Common myeloid progenitor, CD34-positive (primary cell): Measurements from ENCODE around the gene CACNB2.

ENCODE experiments used
- CTCF ChIA-PET: fragments of 350-600 bp; sonication (Branson Sonifier 250); formaldehyde crosslinking; loops from one replicate; lab custom pipeline; 2021; ENCODE audit warnings: antibody characterized with exemption; lab: Charles Lee
- POLR2A ChIA-PET: fragments of 350-600 bp; sonication (Branson Sonifier 250); formaldehyde crosslinking; loops from one replicate; lab custom pipeline; 2021; ENCODE audit warnings: antibody characterized with exemption; lab: Charles Lee
- DNase-seq, 3 donors: peaks; one replicate each; pipeline versions ENCODE4 v3.0.0 to v3.0.0-alpha.2; 2013
- H3K27ac ChIP-seq, 2 experiments: 1 replicate in 1 of 2; 2 replicates in 1 of 2; pipeline ENCODE4 v1.7.0; 2013; ENCODE audit warnings: inconsistent platforms in 2 of 2, low read length in 2 of 2, mild to moderate bottlenecking in 2 of 2, low read depth in 1 of 2, moderate library complexity in 1 of 2; ENCODE audit not compliant: severe bottlenecking in 2 of 2, insufficient read depth in 1 of 2, poor library complexity in 1 of 2
- H3K27me3 ChIP-seq, 5 experiments: replicated peaks in 2 of 5; 1 replicate in 3 of 5; 2 replicates in 2 of 5; pipeline versions ENCODE4 v1.6.1 to v1.7.0; 2013; ENCODE audit warnings: low read length in 4 of 5, mild to moderate bottlenecking in 2 of 5, moderate library complexity in 2 of 5, inconsistent platforms in 1 of 5; ENCODE audit not compliant: insufficient read depth in 5 of 5, control insufficient read depth in 4 of 5
- H3K36me3 ChIP-seq, 4 experiments: 1 replicate in 2 of 4; 2 replicates in 2 of 4; pipeline versions ENCODE4 v1.6.1 to v1.7.0; 2013; ENCODE audit warnings: low read length in 3 of 4, control low read depth in 1 of 4, mild to moderate bottlenecking in 1 of 4; ENCODE audit not compliant: control insufficient read depth in 4 of 4, insufficient read depth in 4 of 4
- H3K4me1 ChIP-seq, 4 experiments: 1 replicate in 3 of 4; 2 replicates in 1 of 4; pipeline versions ENCODE4 v1.6.1 to v1.7.1; 2013; ENCODE audit warnings: low read length in 3 of 4, mild to moderate bottlenecking in 3 of 4, control low read depth in 1 of 4, inconsistent platforms in 1 of 4, moderate library complexity in 1 of 4; ENCODE audit not compliant: control insufficient read depth in 4 of 4, insufficient read depth in 4 of 4; ENCODE audit errors: control extremely low read depth in 1 of 4
- H3K4me3 ChIP-seq, 7 experiments: 1 replicate in 4 of 7; 2 replicates in 3 of 7; pipeline versions ENCODE4 v1.5.1 to v1.7.0; 2013; ENCODE audit warnings: mild to moderate bottlenecking in 7 of 7, low read length in 6 of 7, moderate library complexity in 6 of 7, inconsistent platforms in 2 of 7, low read depth in 2 of 7, control low read depth in 1 of 7; ENCODE audit not compliant: insufficient read depth in 4 of 7, control insufficient read depth in 1 of 7; ENCODE audit errors: extremely low read depth in 1 of 7
- H3K9me3 ChIP-seq, 5 experiments: 1 replicate in 4 of 5; 2 replicates in 1 of 5; pipeline versions ENCODE4 v1.6.1 to v1.7.1; 2013; ENCODE audit warnings: low read length in 4 of 5, mild to moderate bottlenecking in 2 of 5, inconsistent platforms in 1 of 5, low read depth in 1 of 5, moderate library complexity in 1 of 5; ENCODE audit not compliant: control insufficient read depth in 4 of 5, insufficient read depth in 2 of 5; ENCODE audit errors: control extremely low read depth in 1 of 5
- WGBS: methylation state at CpG from one replicate; pipeline ENCODE4 v1.1.5; 2013; ENCODE audit not compliant: insufficient coverage; 5-methylcytosine and 5-hydroxymethylcytosine counted together

The CACNB2 gene

GRCh38 chr10:18334116-18334867 is 194.1 kb downstream of the CACNB2 start:
- Histone ChIP-seq H3K9me3 (no peaks in the 10 kb centered on the region), H3K36me3 (no peaks in the 10 kb centered on the region), H3K27me3 (no peaks in the 10 kb centered on the region), H3K4me3 (no peak overlapping the region), H3K4me1 (no peaks in the 10 kb centered on the region), H3K27ac (no peak overlapping the region)
- no peak for DNase-seq
- WGBS: 91% methylated on average over 7 of the region's 8 CpGs
- CTCF ChIA-PET: interaction anchor here (0.5 to 0.6 kb wide), 2 partner anchors 208 to 575 kb away, joined by 3 read pairs; no protein-coding TSS in a partner anchor
- POLR2A ChIA-PET: no interaction called here

- DNase-seq: no peak
- Histone ChIP-seq H3K27ac (no peak overlapping the region), H3K9me3 (no peaks in the 10 kb centered on the region), H3K4me3 (no peak overlapping the region), H3K4me1 (no peaks in the 10 kb centered on the region), H3K27me3 (no peaks in the 10 kb centered on the region), H3K36me3 (no peaks in the 10 kb centered on the region)
- CTCF ChIA-PET: interaction anchor here (1.7 kb wide), 1 partner anchor 28 kb away, joined by 3 read pairs; no protein-coding TSS in a partner anchor
- POLR2A ChIA-PET: no interaction called here
- WGBS: 98% methylated on average over 8 of the region's 13 CpGs
Observed at GRCh38 chr10:18340496-18341051, 200.3 kb downstream of the CACNB2 start.

GRCh38 chr10:18341055-18341454 is 200.8 kb downstream of the CACNB2 start:
- POLR2A ChIA-PET: no interaction called here
- H3K4me1 ChIP-seq: no peaks in the 10 kb centered on the region
- no peaks in the 10 kb centered on the region for H3K9me3 ChIP-seq
- no CpG with 5 or more reads among the region's 1 CpG for WGBS
- H3K27me3 ChIP-seq: no peaks in the 10 kb centered on the region
- DNase-seq: no peak
- no peaks in the 10 kb centered on the region for H3K36me3 ChIP-seq
- CTCF ChIA-PET: interaction anchor here (1.7 kb wide), 1 partner anchor 29 kb away, joined by 3 read pairs; no protein-coding TSS in a partner anchor
- H3K27ac ChIP-seq: no peak overlapping the region
- no peak overlapping the region for H3K4me3 ChIP-seq

- no peaks in the 10 kb centered on the region for H3K27me3 ChIP-seq
- ChIA-PET CTCF (no interaction called here), POLR2A (no interaction called here)
- WGBS: 100% methylated on average over 1 of the region's 3 CpGs
- DNase-seq: no peak
- H3K4me1 ChIP-seq: no peaks in the 10 kb centered on the region
- no peaks in the 10 kb centered on the region for H3K9me3 ChIP-seq
- no peaks in the 10 kb centered on the region for H3K36me3 ChIP-seq
- H3K4me3 ChIP-seq: no peak overlapping the region
- H3K27ac ChIP-seq: no peak overlapping the region
Observed at GRCh38 chr10:18343573-18343972, 203.3 kb downstream of the CACNB2 start.

GRCh38 chr10:18345308-18345707 is 205.1 kb downstream of the CACNB2 start:
- ChIA-PET POLR2A (no interaction called here), CTCF (interaction anchor here (0.5 to 1.8 kb wide), 2 partner anchors 13 to 36 kb away, joined by 3 to 4 read pairs; no protein-coding TSS in a partner anchor)
- Histone ChIP-seq H3K4me1 (no peaks in the 10 kb centered on the region), H3K36me3 (no peaks in the 10 kb centered on the region), H3K27ac (no peak overlapping the region), H3K9me3 (no peaks in the 10 kb centered on the region), H3K4me3 (no peak overlapping the region), H3K27me3 (no peaks in the 10 kb centered on the region)
- DNase-seq: no peak
- WGBS: no CpG with 5 or more reads among the region's 3 CpGs

GRCh38 chr10:18350340-18350739 is 210.1 kb downstream of the CACNB2 start:
- DNase-seq: no peak
- no peaks in the 10 kb centered on the region for H3K36me3 ChIP-seq
- H3K27me3 ChIP-seq: no peaks in the 10 kb centered on the region
- no peaks in the 10 kb centered on the region for H3K9me3 ChIP-seq
- ChIA-PET POLR2A (no interaction called here), CTCF (no interaction called here)
- no peaks in the 10 kb centered on the region for H3K4me1 ChIP-seq
- H3K27ac ChIP-seq: no peak overlapping the region
- 85% methylated on average over 6 of the region's 6 CpGs for WGBS
- H3K4me3 ChIP-seq: no peak overlapping the region

- Histone ChIP-seq H3K9me3 (no peaks in the 10 kb centered on the region), H3K36me3 (no peaks in the 10 kb centered on the region), H3K4me1 (no peaks in the 10 kb centered on the region), H3K27me3 (no peaks in the 10 kb centered on the region), H3K27ac (no peak overlapping the region), H3K4me3 (no peak overlapping the region)
- POLR2A ChIA-PET: no interaction called here
- CTCF ChIA-PET: no interaction called here
- 81% methylated on average over 2 of the region's 2 CpGs for WGBS
- no peak for DNase-seq
Observed at GRCh38 chr10:18351421-18351820, 211.2 kb downstream of the CACNB2 start.
